Measurements from ENCODE around the gene SDR39U1.

GRCh38 chr14:24394275-24394674, 48.3 kb downstream of the SDR39U1 start:
- no peak for TF ChIP-seq CTCF (IDR thresholded peaks at IDR 0.05)
- TF ChIP-seq POLR2A (IDR thresholded peaks at IDR 0.05) = no peak

All from right lobe of liver (tissue), 4 donors.